B cell (primary cell): Measurements from ENCODE around the gene PPP1R9A. TPM values are rescaled to one million over a fixed set of nuclear protein-coding genes. Genes with fewer than 3 reads are reported as not detected.

Source experiments
- ATAC-seq: fragments of 200-7000 bp; cut with Tn5 transposase; one replicate; pipeline ENCODE4 v1.10.0; 2021; ENCODE audit warnings: low read depth, mild to moderate bottlenecking, moderate number of reproducible peaks, moderate library complexity
- CTCF ChIA-PET: fragments of 350-600 bp; sonication (Branson Sonifier 250); formaldehyde crosslinking; loops from one replicate; lab custom pipeline; 2021; ENCODE audit warnings: antibody characterized with exemption, inconsistent platforms; lab: Charles Lee
- POLR2A ChIA-PET: fragments of 350-600 bp; sonication (Branson Sonifier 250); formaldehyde crosslinking; loops from one replicate; lab custom pipeline; 2021; ENCODE audit warnings: antibody characterized with exemption; lab: Charles Lee
- DNase-seq: peaks from one replicate; pipeline ENCODE4 v3.0.0; 2013
- H2AFZ ChIP-seq: 2 replicates; pipeline ENCODE4 v1.6.1; 2012; ENCODE audit warnings: mild to moderate bottlenecking, low read depth, low read length; ENCODE audit not compliant: insufficient read depth, poor library complexity, severe bottlenecking
- H3K27ac ChIP-seq, 2 donors: 1 replicate in 1 of 2; 2 replicates in 1 of 2; pipeline ENCODE4 v1.5.1; 2012 to 2013; ENCODE audit warnings: low read length in 2 of 2, mild to moderate bottlenecking in 2 of 2, moderate library complexity in 1 of 2
- H3K27me3 ChIP-seq, 4 experiments: fragments of 200-600 bp in 1 of 4; sonication (generic) in 1 of 4; replicated peaks in 1 of 4; 1 replicate in 2 of 4; 2 replicates in 2 of 4; pipeline versions ENCODE4 v1.6.1 to v1.7.0; 2013 to 2016; ENCODE audit warnings: low read length in 3 of 4, mild to moderate bottlenecking in 2 of 4, mixed read lengths in 1 of 4, moderate library complexity in 1 of 4; ENCODE audit not compliant: insufficient read depth in 4 of 4, control insufficient read depth in 3 of 4; ENCODE audit errors: control extremely low read depth in 1 of 4
- H3K36me3 ChIP-seq, 2 experiments: replicated peaks in 1 of 2; 1 replicate in 1 of 2; 2 replicates in 1 of 2; pipeline versions ENCODE4 v1.6.1 to v1.7.1; 2013; ENCODE audit warnings: low read length in 1 of 2; ENCODE audit not compliant: insufficient read depth in 2 of 2, control insufficient read depth in 1 of 2; ENCODE audit errors: control extremely low read depth in 1 of 2, extremely low read depth in 1 of 2
- H3K4me1 ChIP-seq, 2 donors: fragments of 200-600 bp in 1 of 2; sonication (generic) in 1 of 2; 1 replicate in 1 of 2; 2 replicates in 1 of 2; pipeline versions ENCODE4 v1.5.1 to v1.6.1; 2013 to 2017; ENCODE audit warnings: low read length in 2 of 2; ENCODE audit not compliant: control insufficient read depth in 2 of 2, insufficient read depth in 2 of 2
- H3K4me2 ChIP-seq: replicated peaks from 2 replicates; pipeline ENCODE3; 2012; ENCODE audit warnings: mild to moderate bottlenecking, low read depth, low read length; ENCODE audit not compliant: poor library complexity, severe bottlenecking
- H3K4me3 ChIP-seq, 5 experiments: fragments of 200-600 bp in 1 of 5; sonication (generic) in 1 of 5; 1 replicate in 3 of 5; 2 replicates in 2 of 5; pipeline versions ENCODE4 v1.5.1 to v1.7.0; 2011 to 2016; ENCODE audit warnings: low read length in 4 of 5, mild to moderate bottlenecking in 4 of 5, low read depth in 2 of 5, control low read depth in 1 of 5, moderate library complexity in 1 of 5; ENCODE audit not compliant: insufficient read depth in 1 of 5; ENCODE audit errors: control extremely low read depth in 1 of 5, extremely low read depth in 1 of 5
- H3K79me2 ChIP-seq: fragments of 200-600 bp; sonication (generic); one replicate; pipeline ENCODE4 v1.6.0; 2016; ENCODE audit warnings: low read length; ENCODE audit not compliant: control insufficient read depth, insufficient read depth
- H3K9ac ChIP-seq: fragments of 200-600 bp; sonication (generic); 2 replicates; pipeline ENCODE4 v1.6.1; 2017; ENCODE audit warnings: mild to moderate bottlenecking, low read length, moderate library complexity
- H3K9me3 ChIP-seq, 3 donors: one replicate each; pipeline versions ENCODE4 v1.6.1 to v1.7.1; 2013; ENCODE audit warnings: low read length in 2 of 3; ENCODE audit not compliant: control insufficient read depth in 2 of 3, insufficient read depth in 1 of 3; ENCODE audit errors: control extremely low read depth in 1 of 3
- H4K20me1 ChIP-seq: 2 replicates; pipeline ENCODE4 v1.6.0; 2012; ENCODE audit warnings: mild to moderate bottlenecking, low read length; ENCODE audit not compliant: insufficient read depth, control insufficient read depth, poor library complexity, severe bottlenecking
- H3K27ac Mint-ChIP-seq: one replicate; pipeline ENCODE4 v1.8.0; 2021; ENCODE audit warnings: mixed read lengths
- H3K27me3 Mint-ChIP-seq: one replicate; pipeline ENCODE4 v1.8.0; 2021; ENCODE audit warnings: mixed read lengths
- H3K4me1 Mint-ChIP-seq: one replicate; pipeline ENCODE4 v1.8.0; 2021; ENCODE audit warnings: mixed read lengths
- H3K4me3 Mint-ChIP-seq: one replicate; pipeline ENCODE4 v1.8.0; 2021; ENCODE audit warnings: mixed read lengths
- H3K9me3 Mint-ChIP-seq: one replicate; pipeline ENCODE4 v1.8.0; 2022; ENCODE audit warnings: mixed read lengths; ENCODE audit not compliant: insufficient read depth
- EZH2 ChIP-seq: IDR thresholded peaks from 2 replicates; pipeline ENCODE4 v1.6.1; 2012; ENCODE audit warnings: borderline replicate concordance, low read depth, mild to moderate bottlenecking, moderate library complexity, low read length; ENCODE audit not compliant: insufficient read depth, poor library complexity, severe bottlenecking
- WGBS: methylation state at CpG from one replicate; pipeline ENCODE4 v1.1.5; 2013; ENCODE audit warnings: missing lambda C conversion rate; ENCODE audit not compliant: insufficient coverage; 5-methylcytosine and 5-hydroxymethylcytosine counted together
- intact Hi-C: fragments of 100-400 bp; cut with micrococcal nuclease; formaldehyde crosslinking; loops from one replicate; pipeline ENCODE4 v1.10.0; 2022
- polyA plus RNA-seq: library from polyadenylated mRNA; depleted of rRNA; stranded (reverse); fragments of >200 nt; gene quantifications from 2 replicates; pipeline ENCODE4 v1.2.3, GENCODE V29; 2012
- total RNA-seq, 2 donors: library from RNA; stranded (reverse); fragments of 120-200 nt in 1 of 2; gene quantifications; 1 replicate in 1 of 2; 2 replicates in 1 of 2; pipeline versions ENCODE4 v1.2.3 to v1.2.4, GENCODE V29; 2013 to 2022
- TF ChIP-seq, protein P1 (sequence below): fragments of 200-600 bp; IDR thresholded peaks from one replicate; pipeline ENCODE4 v1.8.0; 2022; ENCODE audit warnings: antibody characterized with exemption, mild to moderate bottlenecking

The PPP1R9A gene
- total and polyA plus RNA-seq, 2 donors (not counting 1 experiment from before 2014, with no cell fraction given): 1.1 to 4.8 TPM

DNA sequence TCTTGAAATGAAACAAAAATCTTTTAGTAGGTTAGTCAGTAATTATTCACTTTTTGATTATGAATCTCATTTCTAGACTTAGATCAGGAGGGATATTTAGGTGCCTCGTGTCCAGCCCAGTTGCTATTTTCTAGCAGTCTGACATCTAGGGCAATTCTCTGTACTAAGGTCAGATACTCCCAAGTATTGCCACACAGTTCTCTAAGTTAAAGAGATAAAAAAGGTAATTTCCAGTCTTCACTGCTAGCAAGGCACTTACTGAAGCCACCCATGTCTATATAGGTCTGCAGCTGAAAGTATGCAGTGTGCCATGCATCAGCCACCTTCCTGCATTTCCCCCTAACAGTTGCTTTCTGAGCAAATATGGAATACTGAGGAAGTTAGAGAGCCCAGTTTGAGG lies 333.5 kb downstream of the PPP1R9A start:
- POLR2A ChIA-PET: no interaction called here
- Histone ChIP-seq H3K4me2 (no peak overlapping the region), H2AFZ (no peak overlapping the region), H3K27ac (no peak overlapping the region), H3K79me2 (no peaks in the 10 kb centered on the region), H3K27me3 (no peaks in the 10 kb centered on the region), H3K9ac (no peak overlapping the region), H3K36me3 (no peaks in the 10 kb centered on the region), H3K9me3 (no peaks in the 10 kb centered on the region), H3K4me3 (no peak overlapping the region), H3K4me1 (no peaks in the 10 kb centered on the region), H4K20me1 (no peaks in the 10 kb centered on the region)
- CTCF ChIA-PET: no interaction called here
- ATAC-seq (no peak), DNase-seq (no peak)
- Mint-ChIP-seq H3K27ac (no peak overlapping the region), H3K27me3 (no peaks in the 10 kb centered on the region), H3K4me3 (no peak overlapping the region), H3K9me3 (no peaks in the 10 kb centered on the region), H3K4me1 (no peaks in the 10 kb centered on the region)
- no CpG with 5 or more reads among the region's 1 CpG for WGBS
- intact Hi-C loops: no loop called here
- TF ChIP-seq, protein P1, sequence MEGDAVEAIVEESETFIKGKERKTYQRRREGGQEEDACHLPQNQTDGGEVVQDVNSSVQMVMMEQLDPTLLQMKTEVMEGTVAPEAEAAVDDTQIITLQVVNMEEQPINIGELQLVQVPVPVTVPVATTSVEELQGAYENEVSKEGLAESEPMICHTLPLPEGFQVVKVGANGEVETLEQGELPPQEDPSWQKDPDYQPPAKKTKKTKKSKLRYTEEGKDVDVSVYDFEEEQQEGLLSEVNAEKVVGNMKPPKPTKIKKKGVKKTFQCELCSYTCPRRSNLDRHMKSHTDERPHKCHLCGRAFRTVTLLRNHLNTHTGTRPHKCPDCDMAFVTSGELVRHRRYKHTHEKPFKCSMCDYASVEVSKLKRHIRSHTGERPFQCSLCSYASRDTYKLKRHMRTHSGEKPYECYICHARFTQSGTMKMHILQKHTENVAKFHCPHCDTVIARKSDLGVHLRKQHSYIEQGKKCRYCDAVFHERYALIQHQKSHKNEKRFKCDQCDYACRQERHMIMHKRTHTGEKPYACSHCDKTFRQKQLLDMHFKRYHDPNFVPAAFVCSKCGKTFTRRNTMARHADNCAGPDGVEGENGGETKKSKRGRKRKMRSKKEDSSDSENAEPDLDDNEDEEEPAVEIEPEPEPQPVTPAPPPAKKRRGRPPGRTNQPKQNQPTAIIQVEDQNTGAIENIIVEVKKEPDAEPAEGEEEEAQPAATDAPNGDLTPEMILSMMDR: no peak

DNA sequence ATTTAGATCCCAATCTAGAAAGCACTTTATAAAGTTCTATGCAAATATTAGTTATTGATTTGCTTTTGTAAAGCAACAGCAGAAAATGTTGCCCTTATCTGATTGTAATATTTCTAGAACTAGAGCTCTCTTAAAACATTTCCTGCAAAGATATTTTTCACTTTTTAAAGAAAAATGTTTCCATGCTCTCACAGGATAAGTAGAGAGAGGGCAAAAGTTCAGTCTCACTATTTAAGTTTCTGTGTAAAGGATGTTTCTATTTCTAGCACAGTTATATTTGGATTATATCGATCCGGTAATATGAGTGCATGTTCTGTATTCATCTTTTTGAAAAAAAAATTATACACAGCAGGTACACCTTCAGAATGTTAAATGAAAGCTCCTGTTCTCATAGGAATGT lies 334.9 kb downstream of the PPP1R9A start:
- Mint-ChIP-seq H3K27ac (no peak overlapping the region), H3K4me3 (no peak overlapping the region), H3K4me1 (no peaks in the 10 kb centered on the region), H3K9me3 (no peaks in the 10 kb centered on the region), H3K27me3 (no peaks in the 10 kb centered on the region)
- Histone ChIP-seq H3K4me3 (no peak overlapping the region), H3K9me3 (no peaks in the 10 kb centered on the region), H3K9ac (no peak overlapping the region), H3K4me1 (no peaks in the 10 kb centered on the region), H3K79me2 (no peaks in the 10 kb centered on the region), H3K27me3 (no peaks in the 10 kb centered on the region), H4K20me1 (no peaks in the 10 kb centered on the region), H2AFZ (no peak overlapping the region), H3K27ac (no peak overlapping the region), H3K4me2 (no peak overlapping the region), H3K36me3 (no peaks in the 10 kb centered on the region)
- CTCF ChIA-PET: no interaction called here
- no CpG with 5 or more reads among the region's 2 CpGs for WGBS
- POLR2A ChIA-PET: no interaction called here
- DNase-seq: no peak
- TF ChIP-seq EZH2: no peak
- TF ChIP-seq, protein P1: no peak
- no peak for ATAC-seq
- intact Hi-C loops: no loop called here
